ENCODE measurements around the gene ASTE1.
"Not testable (repeated sequence)": the region's sequence is repeated elsewhere in the genome, so short reads cannot be mapped to it uniquely, and the experiment has no call there.

The ASTE1 gene

DNA sequence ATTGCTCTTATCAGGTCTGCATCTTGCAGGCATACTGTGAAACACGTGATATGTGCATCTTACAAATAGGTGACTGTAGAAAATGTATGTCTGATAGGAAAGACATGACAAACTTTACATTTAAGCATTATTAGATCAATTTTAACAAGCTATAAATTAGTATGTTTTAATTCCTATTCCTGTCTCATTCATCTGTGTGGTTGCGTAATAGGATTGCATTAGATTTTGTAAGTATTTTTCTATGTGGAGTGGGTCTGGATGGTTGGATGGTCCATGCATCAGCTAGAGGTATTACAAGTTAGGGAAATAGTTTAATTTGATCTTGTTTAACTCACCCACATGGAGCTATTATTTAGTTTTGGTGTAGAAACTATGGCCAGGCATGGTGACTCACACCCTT, 18.8 kb downstream of the ASTE1 start:
- no peak for FAIRE-seq

GRCh38 chr3:131007256-131007655, 19.4 kb downstream of the ASTE1 start:
- no peak for FAIRE-seq

GRCh38 chr3:131004603-131005002, 22.0 kb downstream of the ASTE1 start:
- no peak for FAIRE-seq

GRCh38 chr3:131001071-131001470, 25.6 kb downstream of the ASTE1 start:
- FAIRE-seq: no peak

DNA sequence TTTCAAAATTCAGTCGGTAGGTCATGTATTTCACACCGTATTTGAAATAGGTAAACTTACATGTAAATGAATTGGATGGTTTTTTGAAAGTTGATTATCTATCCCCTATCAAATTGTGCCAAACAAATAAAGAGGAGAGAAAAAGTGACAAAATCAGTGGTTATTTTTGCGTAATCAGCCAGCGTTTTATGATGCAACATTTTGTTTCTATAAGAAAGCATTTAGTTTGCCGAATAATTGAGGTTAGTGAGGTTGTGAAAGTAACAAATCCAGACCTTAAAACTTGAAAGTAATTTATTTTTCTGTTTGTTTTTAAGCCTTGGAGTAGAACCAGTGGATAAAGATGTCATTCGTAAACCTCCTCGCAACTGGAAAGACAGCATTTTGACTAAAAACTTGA, 29.3 kb downstream of the ASTE1 start:
- FAIRE-seq: no peak

DNA sequence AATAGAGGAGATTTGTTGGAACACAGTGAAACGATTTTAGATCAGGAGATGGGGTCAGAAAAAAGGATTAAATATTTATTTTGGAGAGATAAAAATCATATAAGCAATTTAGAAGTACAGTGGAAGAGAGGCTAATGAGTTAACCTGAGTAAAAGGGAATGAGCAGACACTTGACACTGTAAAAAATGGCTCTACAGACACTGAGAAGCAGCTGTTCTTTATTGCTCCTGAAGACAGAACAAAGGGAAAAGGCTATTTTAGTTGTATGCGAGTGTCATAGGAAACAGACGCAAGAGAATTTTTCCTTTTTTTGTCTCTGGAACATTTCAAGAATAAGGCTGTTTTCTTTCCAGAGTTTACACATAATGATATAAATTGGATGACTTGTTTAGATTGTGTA, 34.3 kb downstream of the ASTE1 start:
- no peak for FAIRE-seq

- FAIRE-seq: no peak
Measured at GRCh38 chr3:130991126-130991525, 35.5 kb downstream of the ASTE1 start.

- no peak for FAIRE-seq
Measured at GRCh38 chr3:130990282-130990681, 36.3 kb downstream of the ASTE1 start.

- FAIRE-seq: no peak
Measured at GRCh38 chr3:130981469-130981868, 45.2 kb downstream of the ASTE1 start.

- FAIRE-seq: no peak
Measured at GRCh38 chr3:130979117-130979516, 47.5 kb downstream of the ASTE1 start.

- no peak for FAIRE-seq
Measured at GRCh38 chr3:130976706-130977105, 49.9 kb downstream of the ASTE1 start.

DNA sequence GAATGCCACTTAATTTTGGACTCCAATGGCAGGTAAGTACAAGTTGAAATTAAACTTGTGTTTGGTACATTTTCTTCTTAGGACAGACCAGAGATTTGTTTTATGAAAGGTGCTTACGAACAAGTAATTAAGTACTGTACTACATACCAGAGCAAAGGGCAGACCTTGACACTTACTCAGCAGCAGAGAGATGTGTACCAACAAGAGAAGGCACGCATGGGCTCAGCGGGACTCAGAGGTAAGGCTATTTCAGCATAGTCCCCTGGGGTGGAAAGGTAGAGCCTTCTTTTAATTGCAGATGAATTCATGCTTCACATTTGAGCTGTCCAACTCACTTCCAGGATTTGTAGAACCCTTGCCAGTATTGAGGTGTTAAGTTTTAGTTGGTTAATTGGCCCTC, 51.4 kb downstream of the ASTE1 start:
- FAIRE-seq: no peak

DNA sequence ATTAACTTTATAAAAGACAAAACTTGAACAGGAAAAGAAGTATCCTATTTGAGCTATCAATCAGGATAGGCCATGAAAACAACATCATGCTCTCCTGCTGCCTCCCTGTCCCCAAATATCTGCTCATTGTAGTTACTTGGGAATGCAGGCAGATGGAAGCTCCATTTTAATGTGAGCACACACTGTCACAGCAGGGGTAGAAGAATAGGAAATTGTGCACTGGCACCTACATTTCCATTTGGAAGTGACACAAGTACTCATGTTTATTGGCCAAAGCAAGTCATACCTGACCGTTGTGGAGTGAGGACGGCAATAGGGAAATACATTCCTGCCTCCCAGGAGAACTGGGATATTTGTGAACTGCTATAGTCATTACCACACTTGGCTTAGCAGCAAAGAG, 52.4 kb downstream of the ASTE1 start:
- no peak for FAIRE-seq

DNA sequence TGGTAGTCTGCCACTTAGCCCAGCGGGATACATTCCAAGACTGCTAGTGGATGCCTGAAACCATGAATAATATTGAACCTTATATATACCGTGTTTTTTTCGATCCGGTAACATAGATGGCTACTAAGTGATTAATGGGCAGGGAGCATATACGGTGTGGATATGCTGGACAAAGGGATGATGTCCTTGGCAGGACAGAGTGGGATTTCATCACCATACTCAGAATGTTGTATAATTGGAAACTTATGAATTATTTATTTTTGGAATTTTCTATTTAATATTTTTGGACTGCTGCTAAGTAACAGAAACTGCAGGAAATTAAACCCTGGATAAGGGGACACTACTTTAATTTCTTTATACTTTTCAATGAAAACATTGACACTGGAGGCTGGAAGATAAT, 53.2 kb downstream of the ASTE1 start:
- no peak for FAIRE-seq

DNA sequence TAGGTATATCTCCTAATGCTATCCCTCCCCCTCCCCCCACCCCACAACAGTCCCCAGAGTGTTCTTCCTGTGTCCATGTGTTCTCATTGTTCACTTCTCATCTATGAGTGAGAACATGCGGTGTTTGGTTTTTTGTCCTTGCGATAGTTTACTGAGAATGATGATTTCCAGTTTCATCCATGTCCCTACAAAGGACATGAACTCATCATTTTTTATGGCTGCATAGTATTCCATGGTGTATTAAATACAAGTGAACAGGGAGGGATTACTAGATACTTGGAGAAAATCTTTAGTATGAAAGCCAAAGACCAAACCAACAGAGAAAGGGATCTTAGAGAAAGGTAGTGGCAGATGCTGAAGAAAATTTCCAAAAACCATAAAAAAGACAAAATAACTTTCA, 54.0 kb downstream of the ASTE1 start:
- FAIRE-seq: not testable (repeated sequence)

- no peak for FAIRE-seq
Measured at GRCh38 chr3:130971208-130971607, 55.4 kb downstream of the ASTE1 start.

DNA sequence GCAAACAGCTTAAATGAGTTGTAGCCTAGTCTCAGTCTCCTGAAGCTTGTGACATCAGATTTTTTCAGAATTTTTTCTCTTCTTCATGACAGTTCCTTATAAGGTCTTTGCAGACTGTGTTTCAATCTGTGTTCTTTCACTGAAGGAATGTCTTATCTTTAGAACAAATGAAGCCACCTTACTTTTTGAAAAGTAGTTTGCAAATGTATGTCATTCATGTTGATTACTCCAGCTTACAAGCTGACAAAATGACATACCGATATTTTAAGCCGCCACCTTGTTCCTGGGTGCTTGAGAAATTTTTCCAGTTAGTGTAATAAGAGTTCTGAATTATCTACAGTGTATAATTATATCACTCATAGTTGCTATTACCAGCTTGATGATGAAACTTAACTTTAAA, 57.0 kb downstream of the ASTE1 start:
- no peak for FAIRE-seq

DNA sequence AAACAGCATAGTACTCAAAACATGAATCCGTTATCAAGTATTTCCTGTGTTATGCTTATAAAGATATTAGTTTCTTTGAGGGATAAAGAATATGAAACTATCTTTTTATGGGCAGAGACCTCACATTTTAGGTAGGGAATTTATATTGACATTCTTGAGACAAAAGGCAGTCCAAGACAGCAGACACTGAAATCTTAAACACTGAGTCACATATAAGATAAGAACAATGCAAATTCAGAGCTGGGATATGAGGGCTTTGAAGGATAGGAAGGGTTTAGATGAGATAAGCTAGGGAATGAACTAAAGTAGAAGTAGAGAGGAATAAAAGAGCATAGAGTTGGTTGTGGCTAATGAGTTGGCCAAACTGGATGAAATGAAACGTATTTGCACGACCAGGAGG, 58.4 kb downstream of the ASTE1 start:
- no peak for FAIRE-seq

DNA sequence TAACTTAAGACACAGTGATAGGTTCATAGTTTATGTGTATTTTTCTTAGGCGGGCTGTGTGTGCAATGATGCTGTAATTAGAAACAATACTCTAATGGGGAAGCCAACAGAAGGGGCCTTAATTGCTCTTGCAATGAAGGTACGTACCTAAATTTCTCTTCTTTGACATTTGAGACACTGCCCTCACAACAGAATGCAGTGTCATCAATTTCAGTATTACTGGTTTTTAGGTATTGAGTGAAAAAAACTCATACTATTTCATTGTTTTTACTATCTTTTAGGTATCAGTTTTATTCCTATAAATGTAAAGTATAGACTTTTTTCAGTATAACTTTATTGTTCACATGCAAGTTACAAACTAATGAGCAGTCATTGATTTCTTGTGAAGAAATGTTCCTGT, 59.3 kb downstream of the ASTE1 start:
- FAIRE-seq: no peak

- no peak for FAIRE-seq
Measured at GRCh38 chr3:130963878-130964277, 62.7 kb downstream of the ASTE1 start.
